ENCODE results near the gene SST. TPM values are rescaled to one million over a fixed set of nuclear protein-coding genes. Genes with fewer than 3 reads are reported as not detected.
"Not testable (repeated sequence)": the region's sequence is repeated elsewhere in the genome, so short reads cannot be mapped to it uniquely, and the experiment has no call there.

The SST gene
- total RNA-seq, 2 experiments from 2014 or later = not detected

- Histone ChIP-seq H3K27ac (ENCODE audit: low read depth in 1 of 2, low read length in 2 of 2) (no peak overlapping the region), H3K36me3 (ENCODE audit: insufficient read depth, low read length) (no peaks in the 10 kb centered on the region), H3K4me1 (ENCODE audit: insufficient read depth, low read length) (no peaks in the 10 kb centered on the region), H3K9me3 (ENCODE audit: control insufficient read depth in 1 of 2, insufficient read depth in 1 of 2, low read length in 2 of 2) (peaks cover 4 to 15% of the 10 kb centered on the region in 2 experiments), H3K4me3 (ENCODE audit: low read length) (no peak overlapping the region), H3K27me3 (ENCODE audit: control insufficient read depth in 1 of 2, insufficient read depth in 2 of 2, low read length in 2 of 2) (peaks cover 6 to 16% of the 10 kb centered on the region in 2 experiments)
- Mint-ChIP-seq H3K27ac (no peak overlapping the region), H3K9me3 (no peaks in the 10 kb centered on the region), H3K4me1 (ENCODE audit: low read depth) (no peaks in the 10 kb centered on the region), H3K36me3 (ENCODE audit: low read depth) (no peaks in the 10 kb centered on the region), H3K27me3 (peaks cover 42% of the 10 kb centered on the region), H3K4me3 (no peak overlapping the region)
- DNase-seq = no peak
- ChIA-PET CTCF (interaction anchor here (0.7 kb wide), 1 partner anchor 366 kb away, joined by 3 read pairs; no protein-coding TSS in a partner anchor), POLR2A (no interaction called here)
- intact Hi-C loops (cut with DNase I, micrococcal nuclease) = no loop called here
- ATAC-seq (ENCODE audit: poor library complexity) = no peak
- no peak for TF ChIP-seq CTCF (IDR thresholded peaks at IDR 0.05)
Observed at GRCh38 chr3:187684444-187684843, 14.2 kb upstream of the SST start.

GRCh38 chr3:187681756-187682155 lies 11.6 kb upstream of the SST start:
- POLR2A ChIA-PET; H3K4me3 ChIP-seq (ENCODE audit: low read length); H3K27ac Mint-ChIP-seq; H3K9me3 Mint-ChIP-seq; H3K4me3 Mint-ChIP-seq; DNase-seq; H3K27ac ChIP-seq (ENCODE audit: low read depth in 1 of 2, low read length in 2 of 2); H3K4me1 Mint-ChIP-seq (ENCODE audit: low read depth); H3K36me3 Mint-ChIP-seq (ENCODE audit: low read depth); H3K4me1 ChIP-seq (ENCODE audit: insufficient read depth, low read length); ATAC-seq (ENCODE audit: poor library complexity); H3K27me3 ChIP-seq (ENCODE audit: control insufficient read depth in 1 of 2, insufficient read depth in 2 of 2, low read length in 2 of 2); H3K36me3 ChIP-seq (ENCODE audit: insufficient read depth, low read length); intact Hi-C loops (cut with DNase I, micrococcal nuclease): not testable (repeated sequence)
- CTCF ChIA-PET = interaction anchor here (1.6 to 1.8 kb wide), 2 partner anchors 32 to 363 kb away, joined by 3 to 5 read pairs; no protein-coding TSS in a partner anchor
- H3K9me3 ChIP-seq (ENCODE audit: control insufficient read depth in 1 of 2, insufficient read depth in 1 of 2, low read length in 2 of 2) = peaks cover 0 to 11% of the 10 kb centered on the region in 2 experiments
- peaks cover 56% of the 10 kb centered on the region for H3K27me3 Mint-ChIP-seq

GRCh38 chr3:187679638-187680396 lies 9.6 kb upstream of the SST start:
- H3K27me3 Mint-ChIP-seq = peaks cover 62% of the 10 kb centered on the region
- no peak for ATAC-seq (ENCODE audit: poor library complexity)
- Histone ChIP-seq H3K4me3 (ENCODE audit: low read length) (no peak overlapping the region), H3K27ac (ENCODE audit: low read depth in 1 of 2, low read length in 2 of 2) (no peak overlapping the region), H3K27me3 (ENCODE audit: control insufficient read depth in 1 of 2, insufficient read depth in 2 of 2, low read length in 2 of 2) (peaks cover 5 to 6% of the 10 kb centered on the region in 2 experiments), H3K4me1 (ENCODE audit: insufficient read depth, low read length) (no peaks in the 10 kb centered on the region), H3K9me3 (ENCODE audit: control insufficient read depth in 1 of 2, insufficient read depth in 1 of 2, low read length in 2 of 2) (no peaks in the 10 kb centered on the region), H3K36me3 (ENCODE audit: insufficient read depth, low read length) (no peaks in the 10 kb centered on the region)
- peak; percentile 39 to 76 (median 56) for DNase-seq
- no peaks in the 10 kb centered on the region for H3K9me3 Mint-ChIP-seq
- no peaks in the 10 kb centered on the region for H3K4me1 Mint-ChIP-seq (ENCODE audit: low read depth)
- TF ChIP-seq CTCF (IDR thresholded peaks at IDR 0.05) = peak; percentile 94
- H3K4me3 Mint-ChIP-seq = no peak overlapping the region
- ChIA-PET POLR2A (interaction anchor here (1.0 kb wide), 1 partner anchor 360 kb away, joined by 11 read pairs; no protein-coding TSS in a partner anchor), CTCF (interaction anchor here (0.6 to 3.1 kb wide), 14 partner anchors 9 to 1464 kb away, joined by 3 to 75 read pairs (median 4); no protein-coding TSS in a partner anchor)
- H3K27ac Mint-ChIP-seq = no peak overlapping the region
- intact Hi-C loops (cut with DNase I, micrococcal nuclease) = loop anchor here (1.0 to 10.0 kb wide), 4 partner anchors 361 to 835 kb away; partner anchors contain the start of gene ADIPOQ (in 1 of the 2)
- H3K36me3 Mint-ChIP-seq (ENCODE audit: low read depth) = no peaks in the 10 kb centered on the region

All from CD4-positive, alpha-beta T cell (primary cell).